Liver (tissue), 3 donors: ENCODE data around the gene PLA2G2F.

Source experiments
- ATF3 ChIP-seq: IDR thresholded peaks from 2 replicates; pipeline ENCODE4 v1.6.1; 2016; ENCODE audit warnings: antibody characterized with exemption
- CTCF ChIP-seq: fragments of 150-350 bp; IDR thresholded peaks from 2 replicates; pipeline ENCODE4 v1.5.1; 2017; ENCODE audit warnings: improper control_type of control experiment, low read depth, low read length; ENCODE audit not compliant: missing input control
- FOXA2 ChIP-seq: IDR thresholded peaks from 2 replicates; pipeline ENCODE4 v1.6.1; 2016; ENCODE audit warnings: antibody characterized with exemption
- GABPA ChIP-seq, 2 donors: IDR thresholded peaks in 1 of 2; conservative IDR thresholded peaks in 1 of 2; 2 replicates each; pipeline ENCODE4 v1.6.1; 2016; ENCODE audit warnings: antibody characterized with exemption in 2 of 2, mild to moderate bottlenecking in 1 of 2, moderate library complexity in 1 of 2
- JUND ChIP-seq, 2 donors: IDR thresholded peaks; 2 replicates each; pipeline ENCODE4 v1.6.1; 2016; ENCODE audit warnings: antibody characterized with exemption in 2 of 2
- MAX ChIP-seq: IDR thresholded peaks from 2 replicates; pipeline ENCODE4 v1.6.1; 2016; ENCODE audit warnings: antibody characterized with exemption
- NR2F2 ChIP-seq: IDR thresholded peaks from 2 replicates; pipeline ENCODE4 v1.6.1; 2016; ENCODE audit warnings: antibody characterized with exemption
- RAD21 ChIP-seq, 2 donors: IDR thresholded peaks; 2 replicates each; pipeline ENCODE4 v1.6.1; 2016; ENCODE audit warnings: antibody characterized with exemption in 2 of 2, mild to moderate bottlenecking in 2 of 2
- REST ChIP-seq: IDR thresholded peaks from 2 replicates; pipeline ENCODE4 v1.6.1; 2016; ENCODE audit warnings: antibody characterized with exemption, mild to moderate bottlenecking
- RXRA ChIP-seq, 2 donors: IDR thresholded peaks; 2 replicates each; pipeline ENCODE4 v1.6.1; 2017 to 2018; ENCODE audit warnings: antibody characterized with exemption in 2 of 2, mild to moderate bottlenecking in 1 of 2
- SP1 ChIP-seq: IDR thresholded peaks from 2 replicates; pipeline ENCODE4 v1.6.1; 2018; ENCODE audit warnings: antibody characterized with exemption, mild to moderate bottlenecking
- TAF1 ChIP-seq: conservative IDR thresholded peaks from 2 replicates; pipeline ENCODE4 v1.6.1; 2016; ENCODE audit warnings: antibody characterized with exemption, mild to moderate bottlenecking
- YY1 ChIP-seq: IDR thresholded peaks from 2 replicates; pipeline ENCODE4 v1.6.1; 2016; ENCODE audit warnings: antibody characterized with exemption, mild to moderate bottlenecking
- ZBTB33 ChIP-seq: IDR thresholded peaks from 2 replicates; pipeline ENCODE4 v1.6.1; 2016; ENCODE audit warnings: antibody characterized with exemption
- donor health status: healthy.
- donor health status: healthy.

GRCh38 chr1:20126041-20126805 lies 12.9 kb upstream of the PLA2G2F start:
- TF ChIP-seq CTCF, result no peak
- no peak for TF ChIP-seq TAF1
- no peak for TF ChIP-seq RXRA (IDR thresholded peaks at IDR 0.05)
- no peak for TF ChIP-seq YY1
- TF ChIP-seq ATF3, result no peak
- TF ChIP-seq MAX, result no peak
- TF ChIP-seq RAD21 (IDR thresholded peaks at IDR 0.05), result no peak
- no peak for TF ChIP-seq GABPA (IDR thresholded peaks at IDR 0.05 in 1 of 2, conservative IDR thresholded peaks at IDR 0.05 in 1 of 2)
- TF ChIP-seq JUND (IDR thresholded peaks at IDR 0.05), result no peak
- no peak for TF ChIP-seq ZBTB33
- TF ChIP-seq FOXA2, result no peak
- TF ChIP-seq SP1, result no peak
- TF ChIP-seq REST, result no peak
- no peak for TF ChIP-seq NR2F2
